Activated CD4-positive, CD25-positive, alpha-beta regulatory T cell treated with anti-CD3 and anti-CD28 coated beads, Interleukin-2, amount 50 U/mL, for 72 hours (primary cell): ENCODE data around the gene SLC25A21.
"Not testable (repeated sequence)": the region's sequence is repeated elsewhere in the genome, so short reads cannot be mapped to it uniquely, and the experiment has no call there.

Source experiments
- DNase-seq: peaks from one replicate; pipeline ENCODE4 v3.0.0; 2021

SLC25A21 gene

DNA sequence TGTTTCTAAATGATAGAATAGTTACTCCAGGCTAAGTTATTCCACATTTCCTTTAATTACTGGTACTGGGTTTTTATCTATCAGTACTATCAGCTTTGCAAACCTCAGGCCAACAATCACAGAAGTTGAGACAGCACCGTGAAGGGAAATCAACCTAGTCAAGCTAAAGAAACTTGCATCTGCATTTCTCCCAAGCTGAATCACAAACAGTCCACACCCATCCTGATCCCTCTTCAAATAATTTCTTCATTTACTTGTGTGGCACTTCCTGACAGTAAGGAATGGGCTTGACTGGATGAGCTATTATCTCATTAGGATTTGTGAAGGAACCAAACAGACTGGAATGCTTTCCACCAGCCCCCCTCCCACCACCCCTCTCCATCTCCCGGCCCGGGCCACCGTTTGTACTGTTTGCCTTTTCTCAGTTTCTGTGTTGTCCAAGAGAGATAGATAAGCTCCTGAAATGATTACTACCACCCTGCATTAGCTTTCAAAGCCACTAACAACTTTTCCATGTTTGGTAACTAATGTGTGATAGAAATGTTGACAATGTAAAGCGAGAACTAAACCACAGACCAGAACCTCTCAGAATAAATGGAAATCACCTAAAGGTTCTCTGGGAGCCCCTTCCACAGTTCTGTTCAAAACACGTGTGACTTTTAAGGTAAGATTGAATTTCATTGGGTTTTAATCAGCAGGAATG is 236.3 kb downstream of the SLC25A21 start:
- no peak for DNase-seq

DNA sequence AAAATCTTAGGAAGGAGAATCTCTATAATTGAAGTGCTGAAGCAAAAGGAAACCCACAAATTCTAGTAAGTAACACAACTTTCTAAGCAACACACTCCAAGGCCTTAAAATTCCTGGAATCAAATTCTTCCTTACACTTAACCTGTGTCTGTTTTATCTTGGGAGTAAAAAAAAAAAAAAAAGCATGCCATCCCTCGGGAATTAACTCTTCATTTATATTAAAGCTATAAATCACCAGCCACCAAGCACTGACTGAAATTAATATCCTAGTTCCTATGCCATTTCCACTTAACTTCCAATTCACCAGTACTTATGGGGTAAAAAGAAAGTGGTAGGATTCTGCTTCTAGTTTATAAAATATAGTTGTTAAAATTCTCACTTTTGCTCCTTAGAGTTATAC is 238.1 kb downstream of the SLC25A21 start:
- no peak for DNase-seq

DNA sequence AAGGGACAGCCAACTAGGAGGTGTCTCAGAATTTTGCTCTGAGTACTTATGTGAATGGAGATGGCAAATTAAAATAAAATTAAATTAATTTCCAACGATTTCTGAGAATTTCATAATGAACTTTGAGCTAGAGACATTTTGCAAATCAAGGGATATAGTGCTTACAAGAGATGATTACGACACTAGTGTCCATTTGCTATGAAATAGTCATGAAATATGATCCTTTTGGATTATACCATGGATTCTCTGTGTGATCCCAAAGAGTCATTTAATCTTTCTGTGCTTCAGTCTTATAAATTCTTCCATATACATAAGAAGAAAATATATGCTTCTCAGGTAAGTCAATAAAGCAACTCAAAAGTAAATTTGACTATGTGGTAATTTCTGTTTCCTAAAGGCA is 240.6 kb downstream of the SLC25A21 start:
- DNase-seq: no peak

DNA sequence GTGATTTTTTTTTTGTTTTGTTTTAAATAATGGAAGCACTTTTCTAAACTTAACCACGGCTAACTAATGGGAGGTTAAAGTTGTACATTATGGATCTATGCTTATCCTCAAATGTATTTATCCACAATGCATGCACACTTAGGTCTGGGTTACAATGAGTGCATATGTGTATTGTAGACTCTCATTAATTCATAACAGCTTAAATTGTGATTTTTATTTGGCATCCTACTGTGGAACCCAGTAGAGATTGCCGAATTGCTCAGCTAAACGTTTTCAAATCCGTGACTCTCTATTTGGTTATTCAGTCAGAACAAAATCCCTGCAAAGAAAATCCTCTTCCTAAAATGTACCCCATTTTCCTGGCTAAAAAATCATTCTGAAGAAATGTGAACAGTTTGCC is 244.0 kb downstream of the SLC25A21 start:
- no peak for DNase-seq

DNA sequence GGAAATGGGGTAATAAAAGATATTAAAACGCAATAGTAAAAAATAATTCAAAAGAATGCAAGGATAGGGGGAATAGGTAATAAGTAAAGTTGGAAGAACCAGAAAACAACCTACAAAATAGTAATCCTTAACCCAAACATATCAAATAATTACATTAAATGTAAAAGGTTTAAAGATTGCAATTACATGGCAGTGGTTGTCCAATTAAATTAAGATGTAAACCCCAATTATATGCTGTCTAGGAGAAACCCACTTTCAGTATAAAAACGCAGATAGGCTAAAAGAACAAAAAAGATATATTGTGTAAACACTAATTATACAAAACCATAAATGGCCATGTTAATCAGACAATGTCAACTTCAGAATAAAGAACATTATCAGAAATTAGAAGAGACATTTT is 247.3 kb downstream of the SLC25A21 start:
- DNase-seq: no peak

DNA sequence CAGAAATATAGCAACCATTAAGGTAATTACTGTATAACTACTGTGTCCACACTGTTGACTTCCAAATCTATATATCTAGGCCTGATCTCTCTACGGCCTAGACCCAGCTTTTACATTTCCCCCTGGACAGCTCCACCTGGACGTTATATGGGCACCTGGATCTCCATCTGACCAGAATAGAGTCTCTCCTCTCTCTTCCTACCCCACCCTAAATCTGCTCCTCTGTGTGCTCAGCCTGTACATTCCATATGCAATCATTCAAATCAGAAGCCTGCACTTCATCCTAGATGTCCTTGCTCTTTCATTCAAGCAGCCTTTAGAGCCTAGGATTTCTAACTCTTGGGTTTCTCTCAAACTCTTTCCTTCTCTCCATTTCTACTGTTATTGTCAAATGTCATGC is 255.7 kb downstream of the SLC25A21 start:
- DNase-seq: no peak

DNA sequence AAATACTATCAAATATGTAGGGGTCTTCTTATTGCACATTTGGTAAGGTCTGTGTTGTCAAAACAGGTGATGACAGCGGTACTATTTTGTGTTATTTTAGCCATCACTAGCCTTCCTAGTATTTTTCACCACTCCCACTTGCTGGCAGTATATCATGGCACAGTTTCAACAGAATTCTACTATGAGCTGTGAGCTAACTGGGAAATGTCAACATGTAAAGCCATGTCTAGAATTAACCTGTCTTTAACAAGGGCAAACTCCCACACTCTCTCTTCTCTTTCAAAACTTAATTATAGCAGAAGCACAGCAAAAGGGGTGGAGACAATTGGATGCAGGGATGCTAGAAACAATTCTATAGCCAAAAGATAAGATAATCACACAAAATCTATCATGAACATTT is 257.3 kb downstream of the SLC25A21 start:
- DNase-seq: no peak

DNA sequence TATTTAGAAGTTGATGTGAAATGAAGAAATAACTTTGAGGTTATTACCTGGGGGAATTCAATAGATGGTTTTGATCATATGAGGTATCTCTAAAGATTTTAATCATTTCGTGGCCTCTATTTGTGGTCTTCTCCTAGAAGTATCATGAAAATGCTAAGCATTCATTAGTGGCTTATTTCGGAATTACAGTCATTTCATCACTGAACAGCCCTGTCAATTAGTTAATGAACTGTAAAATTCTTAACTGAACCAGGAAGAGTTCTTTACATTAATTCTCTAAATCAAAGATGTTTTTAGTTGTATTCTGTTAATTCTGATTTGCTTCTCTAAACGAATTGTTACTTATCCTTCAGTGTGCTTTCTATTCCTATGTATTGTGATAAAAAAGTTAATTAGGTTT is 261.8 kb downstream of the SLC25A21 start:
- DNase-seq: no peak

DNA sequence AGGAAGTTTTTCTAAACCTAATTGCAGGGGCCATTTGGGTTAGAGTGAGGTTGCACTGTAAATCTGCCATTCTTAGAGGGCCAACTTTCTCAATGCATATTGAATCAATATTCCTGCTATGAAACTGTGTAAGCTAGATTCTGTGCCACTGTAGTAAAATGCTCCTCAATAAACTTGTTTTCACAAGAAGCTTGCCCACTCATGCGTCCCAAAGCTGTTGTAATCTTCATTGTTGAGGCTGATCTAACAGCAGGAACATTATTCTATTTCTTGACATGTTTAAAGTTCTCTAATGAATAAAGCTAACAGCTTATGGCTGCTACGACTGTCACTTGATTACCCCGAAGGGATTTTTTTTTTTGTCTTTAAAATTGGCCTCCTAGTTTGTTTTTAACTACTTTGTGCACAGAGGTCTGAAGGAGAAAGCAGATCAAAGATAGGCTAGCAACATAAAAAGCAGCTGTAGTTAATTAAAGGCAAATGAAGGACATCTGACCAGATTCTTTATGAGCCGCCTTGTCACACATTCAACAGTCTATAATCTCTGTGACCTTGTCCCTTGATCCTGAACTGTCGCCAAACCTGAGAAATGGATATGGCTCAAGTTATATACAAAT is 267.0 kb downstream of the SLC25A21 start:
- no peak for DNase-seq

DNA sequence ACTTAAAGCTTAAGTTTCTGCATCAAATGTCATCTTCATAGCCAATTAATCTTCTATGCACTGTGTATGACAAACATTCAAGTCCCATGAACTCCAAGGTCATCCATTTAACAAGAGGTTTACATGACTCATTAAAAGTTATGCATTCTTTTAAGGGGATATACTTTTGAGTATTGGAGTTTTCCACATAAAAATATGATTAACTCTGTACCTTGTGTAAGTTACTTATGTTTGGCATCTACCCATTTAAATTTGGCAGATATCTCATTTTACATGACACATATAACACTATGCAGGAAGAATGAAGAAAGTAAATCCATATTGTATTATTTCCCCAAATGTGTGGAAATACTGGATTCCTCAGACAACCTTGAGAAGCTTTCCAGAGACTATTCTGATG is 270.5 kb downstream of the SLC25A21 start:
- no peak for DNase-seq

DNA sequence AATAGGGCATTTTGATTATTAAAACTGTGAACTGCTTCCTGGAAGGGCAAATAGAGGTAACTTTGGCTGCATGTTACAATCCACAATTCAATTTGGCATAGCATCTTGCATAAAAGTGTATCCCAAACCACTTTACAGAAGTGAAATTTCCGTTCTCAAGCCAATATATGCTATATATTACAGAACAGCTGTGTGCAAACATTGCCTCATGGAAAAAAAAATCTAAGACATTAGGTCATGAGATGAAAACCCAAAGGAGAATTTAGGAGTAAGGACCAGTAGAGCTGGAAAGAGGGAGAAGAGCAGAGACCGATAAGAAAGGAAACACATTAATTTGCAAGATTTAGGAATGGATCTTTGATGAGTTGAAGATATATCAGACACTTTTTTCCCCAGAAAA is 271.6 kb downstream of the SLC25A21 start:
- no peak for DNase-seq

DNA sequence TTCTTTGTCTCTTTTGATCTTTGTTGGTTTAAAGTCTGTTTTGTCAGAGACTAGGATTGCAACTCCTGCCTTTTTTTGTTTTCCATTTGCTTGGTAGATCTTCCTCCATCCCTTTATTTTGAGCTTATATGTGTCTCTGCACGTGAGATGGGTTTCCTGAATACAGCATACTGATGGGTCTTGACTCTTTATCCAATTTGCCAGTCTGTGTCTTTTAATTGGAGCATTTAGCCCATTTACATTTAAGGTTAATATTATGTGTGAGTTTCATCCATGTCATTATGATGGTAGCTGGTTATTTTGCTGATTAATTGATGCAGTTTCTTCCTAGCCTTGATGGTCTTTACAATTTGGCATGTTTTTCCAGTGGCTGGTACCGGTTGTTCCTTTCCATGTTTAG is 276.1 kb downstream of the SLC25A21 start:
- DNase-seq: not testable (repeated sequence)

DNA sequence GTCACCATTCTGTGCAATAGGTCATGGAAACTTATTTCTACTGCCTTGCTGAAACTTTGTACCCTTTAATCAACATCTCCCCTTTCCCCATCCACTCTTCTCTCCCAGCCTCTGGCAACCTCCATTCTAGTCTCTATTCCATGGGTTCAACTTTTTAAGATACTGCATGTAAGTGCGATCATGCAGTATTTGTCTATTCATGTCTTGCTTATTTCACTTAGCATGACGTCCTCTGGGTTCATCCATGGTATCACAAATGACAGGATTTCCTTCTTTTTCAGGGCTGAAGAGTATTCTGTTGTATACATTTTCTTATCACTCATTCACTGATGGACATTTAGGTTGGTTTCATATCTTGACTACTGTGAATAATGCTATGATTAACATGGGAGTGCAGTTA is 288.4 kb downstream of the SLC25A21 start:
- DNase-seq: no peak

DNA sequence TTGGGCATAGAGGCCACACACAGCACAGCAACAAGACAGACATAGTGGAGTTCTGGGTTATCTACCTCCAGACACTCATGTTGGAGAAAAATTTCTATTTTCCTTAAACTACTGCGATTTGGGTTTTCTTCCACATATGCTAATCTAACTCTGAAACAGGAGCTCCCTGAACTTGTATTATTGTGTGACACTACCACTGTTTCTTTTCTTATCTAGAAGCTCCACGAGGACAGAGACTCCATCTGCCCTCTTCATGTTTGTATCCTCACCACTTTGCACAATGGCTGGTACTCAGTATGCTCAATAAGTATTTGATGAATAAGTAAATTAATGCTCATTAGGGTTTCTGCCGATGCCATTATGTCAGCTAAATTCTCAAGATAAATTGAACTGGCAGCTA is 292.1 kb downstream of the SLC25A21 start:
- no peak for DNase-seq

DNA sequence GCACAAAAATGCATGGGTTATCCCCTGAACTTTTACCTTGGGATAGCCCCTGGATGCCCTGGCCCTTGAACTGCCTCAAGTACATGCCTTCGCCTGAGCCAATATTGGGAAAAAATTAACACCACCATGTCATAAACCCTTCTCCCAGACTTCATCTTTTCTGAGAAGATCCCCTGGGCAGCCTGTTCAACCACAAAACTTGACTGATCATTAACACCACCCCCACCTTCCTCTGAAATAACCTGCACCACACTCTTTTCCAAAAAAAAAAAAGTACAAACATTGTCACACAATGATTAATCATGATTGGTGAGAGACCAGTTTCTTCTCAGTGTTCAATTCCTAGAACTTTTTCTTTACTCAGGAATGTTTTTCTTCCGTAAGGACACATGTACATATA is 292.8 kb downstream of the SLC25A21 start:
- DNase-seq: no peak

DNA sequence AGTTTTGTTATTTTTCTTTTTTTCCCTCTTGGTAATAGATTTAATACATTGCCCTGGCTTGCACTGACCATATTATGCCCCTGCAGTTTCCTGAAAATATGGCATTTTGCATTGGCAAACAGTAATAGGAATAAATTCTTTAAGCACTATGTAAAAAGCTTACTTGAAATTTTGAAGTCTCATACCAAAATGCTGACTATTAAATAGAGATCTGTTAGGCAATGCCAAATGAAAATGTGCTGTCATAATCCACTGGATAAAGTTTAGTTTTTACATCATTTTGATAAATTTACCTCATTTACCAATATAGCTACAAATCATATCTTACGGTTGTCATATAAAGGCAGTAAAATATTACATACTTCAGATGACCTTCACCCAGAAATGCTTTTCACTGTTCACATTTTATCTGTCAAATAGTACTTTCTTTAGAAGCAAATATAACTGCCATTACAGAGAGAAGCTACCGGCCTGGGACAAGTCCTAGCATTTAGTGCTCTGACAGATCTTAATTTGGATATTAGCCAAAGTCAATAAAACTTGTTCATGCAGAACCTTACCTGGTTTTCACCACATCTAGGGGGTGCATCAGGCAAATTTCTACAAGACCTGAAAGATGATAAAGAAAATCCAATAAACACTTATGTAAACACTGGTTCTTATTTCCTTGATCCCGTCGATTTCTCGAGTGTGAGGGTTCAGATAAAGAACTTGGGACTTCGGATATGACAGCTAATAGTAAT is 297.8 kb downstream of the SLC25A21 start:
- no peak for DNase-seq

DNA sequence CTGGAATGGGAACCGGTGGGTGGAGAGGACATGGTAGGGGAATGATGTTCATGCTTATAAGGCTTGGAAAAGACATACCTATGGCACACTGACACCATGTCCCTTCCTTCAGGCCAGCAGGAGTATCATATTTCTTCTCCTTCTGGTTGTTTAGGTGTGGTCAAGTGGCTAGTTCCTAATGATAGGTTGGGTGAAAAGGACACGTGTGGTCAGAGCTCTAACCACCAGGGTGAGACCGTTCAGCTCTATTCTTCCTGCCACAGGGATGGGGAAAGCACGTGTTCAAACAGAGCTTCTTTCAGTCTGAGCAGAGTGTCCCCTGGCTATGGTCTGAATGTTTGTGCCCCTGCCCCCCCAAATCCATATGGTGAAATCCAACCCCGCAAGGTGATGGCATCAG is 301.6 kb downstream of the SLC25A21 start:
- DNase-seq: no peak

DNA sequence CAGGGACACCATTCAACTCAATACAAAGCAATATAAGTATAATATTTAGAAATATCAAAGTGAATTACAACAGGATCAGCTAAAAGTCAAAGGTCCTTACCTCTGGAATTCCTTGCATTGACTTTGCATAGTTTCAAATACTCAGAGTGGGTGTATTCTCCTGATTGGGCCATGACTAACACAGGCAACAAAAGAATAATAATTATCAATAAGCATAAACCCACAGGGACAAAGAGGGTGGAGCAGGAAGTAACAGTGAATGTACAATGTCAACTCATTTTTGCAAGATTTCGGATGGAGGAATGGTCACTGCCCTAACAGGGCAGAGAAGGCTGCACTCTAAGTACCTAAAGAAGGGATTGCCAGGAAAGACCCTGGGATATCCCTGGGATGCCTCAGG is 303.3 kb downstream of the SLC25A21 start:
- no peak for DNase-seq

DNA sequence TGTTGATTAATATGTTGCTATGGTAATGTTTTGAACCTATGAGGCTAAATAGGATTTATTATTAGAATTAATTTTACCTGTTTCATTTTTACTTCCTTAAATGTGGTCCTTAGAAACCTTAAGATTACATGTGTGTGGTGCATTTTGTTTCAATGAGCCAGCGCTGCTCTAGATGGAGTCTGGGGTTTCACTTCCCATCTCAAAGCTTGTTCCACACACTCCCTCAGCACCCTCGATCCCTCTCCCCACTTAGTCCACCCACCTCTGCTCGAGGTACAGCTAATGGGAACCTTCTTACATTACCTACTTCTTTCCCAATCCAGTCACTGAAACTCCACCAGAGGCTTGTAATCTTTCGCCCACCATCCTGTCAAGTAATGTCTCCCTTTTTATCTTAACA is 305.5 kb downstream of the SLC25A21 start:
- no peak for DNase-seq

DNA sequence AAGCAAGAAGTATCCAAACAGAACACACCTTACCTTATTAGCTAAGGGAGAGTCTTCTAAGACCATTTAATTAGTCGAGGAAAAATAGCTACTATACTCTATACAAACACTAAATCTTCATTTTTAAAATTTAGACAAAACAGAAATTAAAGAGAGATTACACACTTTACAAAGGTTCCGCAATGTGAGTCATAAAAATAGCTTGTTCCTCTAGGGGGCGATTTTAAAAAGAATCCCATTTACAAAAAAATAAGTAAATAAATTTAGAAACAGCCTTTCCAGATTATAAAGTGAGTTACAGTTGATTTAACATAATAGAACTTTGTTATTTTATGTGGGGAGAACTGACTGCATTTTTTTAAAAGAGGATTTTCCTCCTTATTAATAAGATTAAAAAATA is 309.1 kb downstream of the SLC25A21 start:
- DNase-seq: no peak

DNA sequence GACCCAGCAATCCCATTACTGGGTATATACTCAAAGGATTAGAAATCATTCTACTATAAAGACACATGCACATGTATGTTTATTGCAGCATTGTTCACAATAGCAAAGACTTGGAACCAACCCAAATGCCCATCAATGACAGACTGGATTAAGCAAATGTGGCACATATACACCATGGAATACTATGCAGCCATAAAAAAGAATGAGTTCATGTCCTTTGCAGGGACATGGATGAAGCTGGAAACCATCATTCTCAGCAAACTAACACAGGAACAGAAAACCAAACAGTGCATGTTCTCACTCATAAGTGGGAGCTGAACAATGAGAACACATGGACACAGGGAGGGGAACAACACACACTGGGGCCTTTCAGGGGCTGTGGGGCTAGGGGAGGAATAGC is 310.2 kb downstream of the SLC25A21 start:
- DNase-seq: not testable (repeated sequence)

DNA sequence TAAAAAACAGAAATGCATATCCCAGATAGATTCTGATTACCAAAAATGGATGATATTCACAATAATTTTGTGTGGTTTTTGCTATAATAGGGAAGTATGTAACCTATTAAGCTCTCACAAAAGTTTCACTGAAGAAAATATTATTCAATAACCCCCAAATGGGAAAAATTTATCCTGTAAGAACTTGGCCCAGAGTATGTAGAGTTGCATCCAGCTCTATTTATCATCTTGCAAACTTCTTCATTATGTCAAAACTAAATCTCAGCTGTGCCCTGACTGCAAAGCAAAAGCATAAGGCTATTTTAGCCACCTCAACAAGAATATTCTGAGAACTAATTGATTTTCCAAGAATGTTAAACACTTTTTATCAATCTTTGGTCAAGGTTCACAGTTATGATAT is 311.6 kb downstream of the SLC25A21 start:
- DNase-seq: no peak

DNA sequence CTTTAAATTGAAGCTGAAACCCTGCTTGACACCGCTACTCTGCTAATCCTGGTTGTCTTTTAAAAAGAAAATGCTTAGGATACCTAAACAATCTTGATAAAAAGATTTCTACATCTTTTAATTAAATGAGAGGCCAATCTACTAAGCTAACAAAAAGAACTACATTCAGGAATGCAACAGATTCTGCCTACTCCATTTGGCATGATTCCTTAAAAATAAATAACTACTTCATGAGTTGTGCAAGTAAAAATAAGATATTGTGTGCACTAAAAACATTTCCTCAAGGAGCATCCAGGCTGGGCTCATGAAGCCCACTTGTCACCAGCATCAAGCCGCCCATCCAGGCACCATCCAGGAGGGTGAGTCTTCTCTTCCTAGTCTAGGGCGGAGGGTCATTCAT is 313.3 kb downstream of the SLC25A21 start:
- DNase-seq: no peak

DNA sequence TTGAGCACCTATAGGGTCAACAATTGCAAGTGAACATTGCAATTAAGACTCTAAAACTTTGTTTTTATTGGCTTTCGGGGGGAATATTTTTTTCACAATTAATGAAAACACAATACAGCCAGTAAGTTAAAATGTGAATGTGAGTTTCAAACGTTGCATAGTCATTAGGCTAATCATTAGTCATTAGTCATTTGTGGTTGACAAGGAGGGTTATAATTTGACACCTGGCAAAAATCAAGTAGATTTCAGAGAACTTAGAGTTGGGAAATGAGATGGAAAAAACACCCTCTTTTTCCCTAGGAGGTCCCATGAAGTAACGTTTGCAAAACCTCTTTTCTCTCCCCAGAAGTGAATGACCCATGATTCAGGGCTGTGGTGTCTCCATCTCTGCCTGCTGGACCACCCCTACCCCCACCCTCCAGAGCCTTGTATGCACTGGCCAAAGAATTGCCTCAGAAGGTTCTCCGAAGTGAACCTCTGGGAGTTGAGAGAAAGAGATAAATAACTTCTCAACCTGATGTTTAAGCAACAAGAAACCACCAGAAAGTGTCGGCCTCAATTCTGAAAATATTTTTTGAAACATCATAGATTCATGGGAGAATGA is 314.5 kb downstream of the SLC25A21 start:
- no peak for DNase-seq
